HepG2 (cell line): ENCODE data around the gene NDST1. TPM values are rescaled to one million over a fixed set of nuclear protein-coding genes. Genes with fewer than 3 reads are reported as not detected.

Experiments used
- ATAC-seq: fragments of 200-7000 bp; cut with Tn5 transposase; 3 replicates; pipeline ENCODE4 v1.9.1; 2020; ENCODE audit warnings: mild to moderate bottlenecking, moderate library complexity
- BruUV-seq: library from RNA; stranded (reverse); fragments of 400-500 nt; replicated peaks from 2 replicates; lab custom pipeline; 2021; lab: Mats Ljungman, UMichigan
- CTCF ChIA-PET: fragments of 300-600 bp; formaldehyde crosslinking; extraction: SDS; loops from one replicate; lab custom pipeline; 2021; ENCODE audit warnings: low total read pairs, inconsistent platforms, low intra/inter-chr PET ratio; lab: Yijun Ruan, JAX
- POLR2A ChIA-PET: fragments of 350-600 bp; sonication (Branson Sonifier 250); formaldehyde crosslinking; loops from one replicate; lab custom pipeline; 2020; ENCODE audit warnings: antibody characterized with exemption, inconsistent platforms; lab: Yijun Ruan, JAX
- DNase-seq: peaks from one replicate; pipeline ENCODE4 v3.0.0-alpha.2; 2015; ENCODE audit warnings: low spot score
- FAIRE-seq: peaks from 3 replicates; lab custom pipeline; 2011; peaks lifted over from hg19 to GRCh38; lab: Jason Lieb, UNC
- H2AFZ ChIP-seq: one replicate; pipeline ENCODE4 v1.6.1; 2011; ENCODE audit warnings: low read length, inconsistent platforms
- H3K27ac ChIP-seq: fragments of 300-600 bp; 3 replicates; pipeline ENCODE4 v1.8.0; 2011; ENCODE audit warnings: mixed run types, mild to moderate bottlenecking, mixed read lengths, low read length, inconsistent platforms; ENCODE audit not compliant: insufficient read depth; ENCODE audit errors: extremely low read length
- H3K27me3 ChIP-seq, 2 experiments: fragments of 200-600 bp in 1 of 2; 2 replicates in 1 of 2; 3 replicates in 1 of 2; pipeline versions ENCODE4 v1.6.0 to v1.8.0; 2011; ENCODE audit warnings: low read length in 2 of 2, mild to moderate bottlenecking in 2 of 2, moderate library complexity in 2 of 2, inconsistent platforms in 1 of 2; ENCODE audit not compliant: insufficient read depth in 2 of 2, control insufficient read depth in 1 of 2
- H3K36me3 ChIP-seq, 2 experiments: fragments of 200-600 bp in 1 of 2; replicated peaks in 1 of 2; 2 replicates in 1 of 2; 3 replicates in 1 of 2; pipeline versions ENCODE4 v1.5.1 to v1.8.0; 2011; ENCODE audit warnings: low read length in 2 of 2, inconsistent platforms in 1 of 2; ENCODE audit not compliant: insufficient read depth in 2 of 2, control insufficient read depth in 1 of 2
- H3K4me1 ChIP-seq: 2 replicates; pipeline ENCODE4 v1.5.1; 2012; ENCODE audit warnings: low read length, inconsistent platforms; ENCODE audit not compliant: insufficient read depth
- H3K4me2 ChIP-seq: 2 replicates; pipeline ENCODE4 v1.6.0; 2011; ENCODE audit warnings: low read depth, low read length, inconsistent platforms
- H3K4me3 ChIP-seq, 3 experiments: fragments of 200-600 bp in 1 of 3; sonication (generic), shearing (Covaris generic) in 1 of 3; replicated peaks in 1 of 3; 2 replicates each; pipeline ENCODE4 v1.5.1; 2011 to 2016; ENCODE audit warnings: low read length in 3 of 3, inconsistent platforms in 2 of 3, low read depth in 2 of 3, mild to moderate bottlenecking in 2 of 3, control low read depth in 1 of 3, mixed read lengths in 1 of 3; ENCODE audit not compliant: insufficient read depth in 1 of 3
- H3K79me2 ChIP-seq: one replicate; pipeline ENCODE4 v1.6.1; 2011; ENCODE audit warnings: low read length, inconsistent platforms; ENCODE audit not compliant: insufficient read depth
- H3K9ac ChIP-seq: 2 replicates; pipeline ENCODE4 v1.6.0; 2011; ENCODE audit warnings: mild to moderate bottlenecking, low read depth, low read length, inconsistent platforms; ENCODE audit not compliant: insufficient read depth
- H3K9me3 ChIP-seq: 2 replicates; pipeline ENCODE4 v1.5.1; 2012; ENCODE audit warnings: mild to moderate bottlenecking, low read length
- H4K20me1 ChIP-seq: 2 replicates; pipeline ENCODE4 v1.6.0; 2011; ENCODE audit warnings: inconsistent platforms, mild to moderate bottlenecking, low read length, moderate library complexity; ENCODE audit not compliant: insufficient read depth
- ARNT2 ChIP-seq: sonication (generic); formaldehyde crosslinking; IDR thresholded peaks from 2 replicates; pipeline ENCODE4 v1.8.0; 2022; ENCODE audit warnings: mild to moderate bottlenecking, low read depth, missing genetic modification reagents, moderate library complexity
- ELF1 ChIP-seq: sonication (generic); formaldehyde crosslinking; IDR thresholded peaks from 2 replicates; pipeline ENCODE4 v1.4.0; 2020; ENCODE audit warnings: missing genetic modification reagents
- GATAD1 ChIP-seq: IDR thresholded peaks from 2 replicates; pipeline ENCODE4 v1.6.1; 2016; ENCODE audit warnings: missing genetic modification reagents, missing compliant biosample characterization
- GFI1 ChIP-seq: sonication (generic); formaldehyde crosslinking; IDR thresholded peaks from 2 replicates; pipeline ENCODE4 v1.5.0; 2020; ENCODE audit warnings: missing genetic modification reagents, mild to moderate bottlenecking, borderline replicate concordance
- HOXA5 ChIP-seq: sonication (generic); formaldehyde crosslinking; IDR thresholded peaks from 2 replicates; pipeline ENCODE4 v1.4.0; 2020; ENCODE audit warnings: missing genetic modification reagents
- NAIF1 ChIP-seq: sonication (generic); formaldehyde crosslinking; IDR thresholded peaks from 2 replicates; pipeline ENCODE4 v1.5.0; 2020; ENCODE audit warnings: mild to moderate bottlenecking, missing genetic modification reagents, borderline replicate concordance
- NCOA2 ChIP-seq: sonication (generic); formaldehyde crosslinking; IDR thresholded peaks from 2 replicates; pipeline ENCODE4 v1.8.0; 2022; ENCODE audit warnings: inconsistent platforms
- PRDM4 ChIP-seq: sonication (generic); formaldehyde crosslinking; IDR thresholded peaks from 2 replicates; pipeline ENCODE4 v1.9.0; 2021; ENCODE audit warnings: missing genetic modification reagents, borderline replicate concordance
- SOX5 ChIP-seq: IDR thresholded peaks from 2 replicates; pipeline ENCODE4 v1.6.1; 2016; ENCODE audit warnings: borderline replicate concordance
- ZBTB20 ChIP-seq: sonication (generic); formaldehyde crosslinking; IDR thresholded peaks from 2 replicates; pipeline ENCODE4 v1.8.1; 2023; ENCODE audit warnings: missing genetic modification reagents, low read depth, mild to moderate bottlenecking, borderline replicate concordance
- ZNF614 ChIP-seq: IDR thresholded peaks from 2 replicates; pipeline ENCODE4 v1.6.1; 2018; ENCODE audit warnings: missing biosample characterization, missing genetic modification reagents, inconsistent platforms, borderline replicate concordance
- ZNF784 ChIP-seq: sonication (generic); formaldehyde crosslinking; IDR thresholded peaks from 2 replicates; pipeline ENCODE4 v1.5.1; 2020; ENCODE audit warnings: missing genetic modification reagents, mild to moderate bottlenecking, borderline replicate concordance
- WGBS: methylation state at CpG from one replicate; pipeline ENCODE4 v1.1.6; 2017; ENCODE audit warnings: low lambda C conversion rate; 5-methylcytosine and 5-hydroxymethylcytosine counted together
- in situ Hi-C: cut with HindIII; loops from 2 replicates; pipeline ENCODE4 v1.10.0; 2017; ENCODE audit warnings: low pct_unique_long_range_greater_than_20kb; ENCODE audit not compliant: extremely low pct_ligation_motif_present
- intact Hi-C: fragments of 100-400 bp; cut with micrococcal nuclease; formaldehyde crosslinking; loops from one replicate; pipeline ENCODE4 v1.10.0; 2022; ENCODE audit not compliant: unreplicated experiment
- polyA plus RNA-seq, 8 experiments: library from polyadenylated mRNA; depleted of rRNA in 3 of 8; stranded (reverse) in 7 of 8; unstranded in 1 of 8; fragments of >200 nt; fragmentation: Illumina TruSeq in 4 of 8; extraction: Trizol in 4 of 8; gene quantifications; 2 replicates each; pipeline versions ENCODE4 v1.2.1 to v1.2.3, GENCODE V29; 2011 to 2016; ENCODE audit warnings: low read depth in 4 of 8, missing spikeins in 1 of 8, mixed read lengths in 1 of 8; ENCODE audit not compliant: insufficient read depth in 1 of 8
- total RNA-seq, 5 experiments: library from RNA; depleted of rRNA; stranded (reverse); fragments of >200 nt; fragmentation: Illumina TruSeq; extraction: Trizol; gene quantifications; 2 replicates each; pipeline ENCODE4 v1.2.3, GENCODE V29; 2016; ENCODE audit warnings: low read depth in 1 of 5

NDST1 gene
- total and polyA plus RNA-seq, 2 of the 13 experiments (the other 11 are each of a cell fraction or from before 2014, with no cell fraction given), result 23.8 to 26.2 TPM

GRCh38 chr5:150491876-150492275 is 16.1 kb upstream of the NDST1 start:
- Histone ChIP-seq H3K9ac (no peak overlapping the region), H3K79me2 (peaks cover 81% of the 10 kb centered on the region), H4K20me1 (peaks cover 61% of the 10 kb centered on the region), H3K36me3 (peaks cover 3 to 46% of the 10 kb centered on the region in 2 experiments; a peak in 3 of 5 replicates), H2AFZ (no peak overlapping the region), H3K9me3 (no peaks in the 10 kb centered on the region), H3K4me1 (peaks cover 68% of the 10 kb centered on the region), H3K27me3 (no peaks in the 10 kb centered on the region), H3K4me3 (no peak overlapping the region), H3K27ac (no peak overlapping the region), H3K4me2 (no peak overlapping the region)
- no peak for FAIRE-seq
- TF ChIP-seq SOX5 (CRISPR knock-in tag), result no peak
- TF ChIP-seq ZBTB20 (CRISPR knock-in tag), result no peak
- TF ChIP-seq PRDM4, result no peak
- TF ChIP-seq GFI1 (CRISPR knock-in tag), result no peak
- TF ChIP-seq HOXA5, result no peak
- no peak for TF ChIP-seq NCOA2 (CRISPR knock-in tag)
- TF ChIP-seq ZNF614 (CRISPR knock-in tag), result no peak
- no peak for TF ChIP-seq ARNT2 (CRISPR knock-in tag)
- no peak for TF ChIP-seq NAIF1 (CRISPR knock-in tag)
- TF ChIP-seq GATAD1 (CRISPR knock-in tag), result no peak
- no peak for TF ChIP-seq ZNF784 (CRISPR knock-in tag)
- no peak for TF ChIP-seq ELF1 (CRISPR knock-in tag)
- WGBS, result 88% methylated on average over 4 of the region's 4 CpGs
- no peak for ATAC-seq
- BruUV-seq, result no TSS peak
- DNase-seq, result no peak
- intact Hi-C loops, result no loop called here
- CTCF ChIA-PET, result no interaction called here
- in situ Hi-C loops, result no loop called here
- POLR2A ChIA-PET, result interaction anchor here (0.6 to 1.0 kb wide), 3 partner anchors 18 to 30 kb away, joined by 3 read pairs; no protein-coding TSS in a partner anchor
